GM21367 (cell line): ENCODE measurements around the gene SDC4.

Experiments
- ATAC-seq: cut with Tn5 transposase; IDR thresholded peaks from one replicate; pipeline ENCODE4 v1.9.1; 2021; ENCODE audit not compliant: unreplicated experiment

Gene SDC4

GRCh38 chr20:45300961-45301360, 47.3 kb downstream of the SDC4 start:
- ATAC-seq, result no peak

DNA sequence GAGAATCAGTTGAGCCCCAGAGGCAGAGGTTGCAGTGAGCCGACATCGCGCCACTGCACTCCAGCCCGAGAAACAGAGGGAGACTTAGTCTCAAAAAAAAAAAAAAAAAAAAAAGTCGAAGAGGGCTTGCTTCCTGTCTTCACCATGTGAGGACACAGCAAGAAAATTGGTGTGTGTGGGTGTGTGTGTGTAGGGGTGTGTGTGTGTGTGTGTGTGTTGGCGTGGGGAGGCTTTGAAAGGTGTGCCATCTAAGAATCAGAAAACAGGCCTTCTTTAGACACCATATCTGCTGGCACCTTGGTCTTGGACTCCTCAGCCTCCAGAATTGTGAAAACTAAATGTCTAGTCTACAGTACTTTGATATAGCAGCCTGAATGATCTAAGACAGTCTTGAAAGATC, 48.4 kb downstream of the SDC4 start:
- ATAC-seq, result no peak

DNA sequence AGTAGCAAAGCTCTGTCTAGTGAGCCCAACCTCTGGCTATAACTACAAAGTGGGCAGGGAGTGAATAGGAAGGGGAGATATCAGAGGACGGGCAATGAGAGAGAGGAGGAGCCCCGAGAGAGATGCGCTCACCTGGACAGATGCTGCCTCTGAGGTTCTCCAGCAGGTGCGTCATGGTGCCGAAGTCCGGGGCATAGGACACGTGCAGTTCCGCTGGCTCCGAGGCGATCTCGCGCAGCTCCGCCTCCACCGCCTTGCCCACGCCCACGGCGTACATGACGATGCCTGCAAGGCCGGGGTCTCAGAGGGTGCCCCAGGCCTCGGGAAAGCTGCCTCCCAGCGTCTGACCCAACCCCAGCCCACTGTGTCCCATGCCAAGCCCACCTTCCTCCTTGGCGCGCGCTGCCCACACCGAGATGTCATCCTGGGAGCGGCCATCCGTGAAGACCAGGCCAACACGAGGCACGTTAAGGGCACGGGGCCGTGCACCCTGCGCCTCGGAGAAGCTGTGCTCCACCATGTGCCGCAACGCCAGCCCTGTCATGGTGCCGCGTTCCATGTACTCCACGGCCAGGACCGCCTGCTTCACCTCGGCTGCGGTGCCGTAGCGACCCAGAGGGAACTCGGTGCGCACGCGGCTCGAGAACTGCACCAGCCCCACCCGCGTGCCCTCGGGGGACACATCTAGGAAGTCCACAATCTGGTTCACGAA, 50.3 kb downstream of the SDC4 start:
- ATAC-seq, result no peak

DNA sequence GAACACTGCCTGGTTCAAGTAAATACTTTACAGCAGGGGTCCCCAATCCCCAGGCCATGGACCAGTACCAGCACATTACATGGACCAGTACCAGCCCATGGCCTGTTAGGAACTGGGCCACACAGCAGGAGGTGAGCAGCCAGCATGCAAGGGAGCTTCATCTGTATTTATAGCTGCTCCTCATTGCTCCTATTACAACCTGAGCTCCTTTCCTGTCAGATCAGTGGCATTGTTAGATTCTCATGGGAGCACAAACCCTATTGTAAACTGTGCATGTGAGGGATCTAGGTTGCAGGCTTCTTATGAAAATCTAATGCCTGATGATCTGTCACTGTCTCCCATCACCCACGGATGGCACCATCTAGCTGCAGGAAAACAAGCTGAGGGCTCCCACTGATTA, 53.6 kb downstream of the SDC4 start:
- ATAC-seq, result no peak

GRCh38 chr20:45294003-45294368, 54.2 kb downstream of the SDC4 start:
- ATAC-seq, result no peak

DNA sequence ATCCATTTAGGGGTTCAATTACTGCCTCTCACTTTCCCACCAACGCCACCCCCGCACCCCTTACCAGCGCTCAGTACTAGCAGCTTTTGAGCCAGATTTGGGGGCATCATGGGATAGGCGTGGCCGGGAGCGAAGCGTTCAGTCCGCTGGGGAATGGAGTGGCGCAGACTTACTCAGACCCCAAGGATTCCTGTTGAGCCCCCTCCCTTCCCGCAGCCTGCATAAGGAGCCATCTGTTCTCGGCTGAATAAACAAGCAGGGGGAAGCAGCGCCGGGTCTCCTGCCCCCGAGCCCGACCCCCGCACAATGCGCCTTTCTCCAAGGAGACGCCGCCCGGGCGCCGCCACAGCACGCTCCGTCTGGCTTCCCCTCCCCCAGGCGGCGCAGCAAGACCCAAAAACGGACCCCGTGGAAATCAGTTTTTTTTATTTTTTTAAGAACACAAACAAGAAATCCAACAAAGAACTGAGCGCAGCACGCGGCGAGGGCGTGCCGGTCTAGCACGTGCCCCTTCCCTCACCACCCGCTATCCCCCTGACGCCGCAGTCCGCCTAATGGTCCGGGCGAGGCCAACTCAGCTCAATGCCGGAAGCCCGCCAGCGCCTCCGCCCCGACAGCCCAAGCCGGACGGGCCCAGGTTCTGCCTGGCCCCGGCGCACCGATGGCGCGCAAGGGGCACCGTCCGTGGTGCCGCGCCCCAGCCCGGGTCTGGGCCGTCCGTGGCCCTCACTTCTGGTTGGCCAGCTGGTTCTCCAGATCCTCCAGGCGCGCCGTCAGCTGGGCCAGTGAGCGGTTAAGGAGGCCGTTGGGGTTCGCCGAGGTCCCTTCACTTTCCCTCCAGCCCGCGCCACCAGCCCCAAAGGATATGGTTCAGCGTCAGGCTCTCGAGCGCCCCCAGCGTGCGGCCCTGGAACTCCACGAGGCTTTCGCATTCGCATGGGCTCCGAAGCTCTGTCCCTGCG, 54.9 kb downstream of the SDC4 start:
- ATAC-seq, result no peak

- ATAC-seq, result no peak
These were observed 55.9 kb downstream of the SDC4 start for GRCh38 chr20:45292343-45292742.

- ATAC-seq, result no peak
These were observed 56.7 kb downstream of the SDC4 start for GRCh38 chr20:45291526-45291925.

- ATAC-seq, result no peak
These were observed 57.4 kb downstream of the SDC4 start for GRCh38 chr20:45290677-45291355.

DNA sequence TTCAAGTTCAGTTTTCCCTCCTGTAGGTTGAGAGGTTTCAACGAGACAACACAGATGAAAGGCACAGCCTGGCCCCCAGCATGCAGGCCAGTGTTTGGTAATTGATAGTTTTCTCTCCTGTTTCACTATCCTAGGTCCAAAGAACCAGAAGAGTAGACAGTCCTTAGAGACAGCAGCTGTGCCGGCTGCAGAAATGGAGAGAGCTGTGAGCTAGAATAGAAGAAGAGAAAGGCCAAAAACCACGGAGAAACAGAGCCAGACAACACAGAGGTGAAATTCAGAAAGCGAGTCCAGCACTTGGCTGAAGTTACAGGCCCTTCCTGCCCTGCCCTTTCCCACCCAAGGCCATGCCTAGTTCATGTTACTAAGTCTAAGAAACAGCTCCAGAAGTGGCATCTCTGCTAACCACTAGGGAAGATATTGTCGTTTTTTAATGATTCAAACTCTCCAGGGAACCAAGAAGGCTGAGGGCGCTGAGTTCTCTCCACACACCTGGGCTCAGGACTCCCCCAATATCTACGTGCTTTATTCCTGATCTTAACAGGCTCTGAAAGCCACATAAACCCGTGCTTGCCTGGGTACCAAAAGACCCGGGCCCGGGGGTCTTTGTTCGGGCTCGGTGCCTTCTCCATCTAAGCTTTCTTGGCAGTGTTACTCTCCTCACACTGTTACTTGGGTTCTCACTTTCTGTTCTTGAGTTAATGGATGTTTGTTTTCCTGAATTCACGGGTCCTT, 58.1 kb downstream of the SDC4 start:
- ATAC-seq, result no peak

DNA sequence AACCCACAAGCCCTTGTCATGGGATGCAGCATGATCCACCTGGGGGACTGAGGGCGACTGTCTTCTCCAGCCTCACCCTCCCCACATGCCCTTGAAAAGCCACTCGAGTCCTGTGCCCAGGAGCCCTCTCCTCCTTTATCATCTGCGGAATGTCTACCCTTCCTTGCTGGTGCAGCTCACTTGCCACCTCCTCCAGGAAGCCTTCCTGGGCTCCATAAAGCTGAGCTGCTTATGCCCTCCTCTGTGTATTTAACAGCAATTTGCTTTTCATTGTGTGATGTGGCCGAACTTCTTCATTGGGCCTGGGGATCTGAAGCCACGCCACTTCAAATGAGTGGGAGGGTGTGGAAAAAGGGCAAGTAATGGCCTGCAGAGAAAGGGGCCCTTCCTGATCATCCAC, 59.4 kb downstream of the SDC4 start:
- ATAC-seq, result no peak

DNA sequence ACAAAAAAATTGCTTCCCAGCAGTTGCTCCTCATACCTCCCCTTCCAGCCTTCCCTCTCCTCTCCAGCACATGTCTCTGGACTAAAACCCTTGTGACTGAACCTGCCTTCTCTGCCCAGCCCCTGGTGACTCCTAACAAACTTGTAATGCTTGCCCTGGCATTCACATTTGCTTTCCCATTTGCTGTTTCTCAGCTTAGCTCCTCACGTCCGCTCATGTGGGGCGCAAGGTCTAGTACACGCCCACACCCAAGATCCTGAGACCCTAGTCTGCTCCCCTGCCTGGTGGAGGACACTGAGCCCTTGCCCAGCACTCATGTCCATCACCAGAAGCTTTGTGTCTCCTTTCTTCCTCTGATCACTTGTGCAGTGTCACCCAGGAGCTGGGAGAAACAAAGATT, 59.8 kb downstream of the SDC4 start:
- ATAC-seq, result no peak

DNA sequence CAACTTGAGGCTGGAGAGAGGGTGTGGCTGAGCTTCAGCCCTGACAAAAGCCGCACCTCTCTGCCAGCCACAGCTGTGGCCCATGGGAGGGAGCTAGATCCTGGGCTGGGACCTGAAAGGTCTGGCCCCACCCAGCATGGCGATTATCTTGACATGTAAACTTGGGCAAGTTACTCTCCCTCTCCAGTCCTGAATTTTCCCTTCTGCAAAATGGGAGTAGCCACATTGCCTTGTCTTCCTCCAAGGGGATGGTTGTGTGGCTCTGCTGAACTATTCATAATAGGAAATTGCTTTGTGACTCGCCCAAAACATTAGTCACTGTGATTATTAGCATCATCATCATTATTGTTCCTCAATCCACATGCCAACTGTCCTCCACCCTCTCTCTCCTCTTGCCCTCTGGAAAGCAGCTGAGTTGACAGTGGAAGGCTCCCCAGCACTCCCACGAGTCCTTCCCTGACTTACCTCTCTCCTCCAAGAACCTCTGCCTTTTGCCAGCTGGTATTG, 64.6 kb downstream of the SDC4 start:
- ATAC-seq, result no peak

GRCh38 chr20:45282700-45283550, 65.3 kb downstream of the SDC4 start:
- ATAC-seq, result no peak

- ATAC-seq, result no peak
These were observed 68.2 kb downstream of the SDC4 start for GRCh38 chr20:45279992-45280391.

DNA sequence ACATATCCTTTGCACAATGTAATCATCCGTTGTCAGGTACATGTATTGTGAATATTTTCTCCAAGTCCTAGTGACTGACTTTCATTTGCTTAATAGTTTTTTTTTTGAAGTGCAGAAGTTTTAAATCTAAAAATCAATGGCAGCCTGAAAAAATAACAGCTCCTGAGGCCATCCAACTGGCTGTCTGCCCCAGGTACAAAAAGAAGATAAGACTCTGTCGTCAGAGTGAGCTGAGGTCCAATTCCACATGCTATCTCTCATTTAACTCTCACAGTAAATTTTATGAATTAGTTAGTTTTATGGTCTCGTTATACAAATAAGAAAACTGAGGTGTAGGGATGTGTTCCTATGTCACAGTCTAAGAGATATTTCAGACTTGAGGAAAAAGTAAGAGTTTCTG, 72.9 kb downstream of the SDC4 start:
- ATAC-seq, result no peak
